ENCODE data around the gene CHAF1A. TPM values are rescaled to one million over a fixed set of nuclear protein-coding genes. Genes with fewer than 3 reads are reported as not detected.

The CHAF1A gene
- total and polyA plus RNA-seq, 2 of the 4 experiments (the other 2 are of a cell fraction): 12.4 to 22.9 TPM

GRCh38 chr19:4414144-4414799 is 11.8 kb downstream of the CHAF1A start:
- Histone ChIP-seq H3K14ac (replicated peaks; ENCODE audit: low read depth, low read length) (peak overlapping the region; percentile 54; the same call in 1 of the 2 replicates), H2AK5ac (ENCODE audit: low read depth, low read length) (no peak overlapping the region), H3K79me1 (ENCODE audit: low read depth in 1 of 2, low read length in 2 of 2) (peaks cover 25 to 54% of the 10 kb centered on the region in 2 experiments), H3K23ac (ENCODE audit: low read depth, low read length) (peak overlapping the region; percentile 70), H3K36me3 (ENCODE audit: control insufficient read depth, insufficient read depth, low read length) (peaks cover 4% of the 10 kb centered on the region), H2BK5ac (ENCODE audit: low read depth, low read length, poor library complexity, severe bottlenecking) (peak overlapping the region; percentile 37), H2BK20ac (ENCODE audit: low read depth, low read length) (peak overlapping the region; percentile 80), H3K27ac (ENCODE audit: insufficient read depth, low read length) (peak overlapping the region; percentile 57; the same call in 1 of the 2 replicates), H2BK120ac (ENCODE audit: low read depth, low read length) (peak overlapping the region; percentile 34; the same call in 1 of the 2 replicates), H2AFZ (replicated peaks; ENCODE audit: low read length, poor library complexity) (peak overlapping the region; percentile 18), H3K9ac (ENCODE audit: low read depth, low read length) (no peak overlapping the region), H4K5ac (ENCODE audit: low read depth, low read length) (no peak overlapping the region), H3K9me3 (ENCODE audit: control insufficient read depth, insufficient read depth, low read length) (no peaks in the 10 kb centered on the region), H3K4me1 (ENCODE audit: control insufficient read depth, insufficient read depth, low read length) (peaks cover 7% of the 10 kb centered on the region), H4K8ac (ENCODE audit: low read depth in 2 of 2, low read length in 2 of 2) (peak overlapping the region in 1 of 2 experiments; percentile 56; a peak in 1 of 4 replicates), H3K56ac (ENCODE audit: extremely low read depth, insufficient read depth, low read length) (no peak overlapping the region), H3K4me3 (ENCODE audit: insufficient read depth, low read depth, low read length) (no peak overlapping the region), H3K4ac (ENCODE audit: low read depth, low read length) (peak overlapping the region; percentile 71), H3K4me2 (ENCODE audit: low read depth, low read length) (peak overlapping the region; percentile 60), H2BK15ac (ENCODE audit: low read depth, low read length) (0 out of 3 replicates have a peak overlapping the region, but pooled peaks have one; percentile 41), H2AK9ac (replicated peaks; ENCODE audit: low read depth, low read length, poor library complexity) (peak overlapping the region; percentile 35), H4K20me1 (ENCODE audit: insufficient read depth, low read length) (peaks cover 26% of the 10 kb centered on the region), H4K91ac (ENCODE audit: insufficient read depth, low read depth, low read length) (peak overlapping the region; percentile 22; the same call in 1 of the 2 replicates), H3K27me3 (ENCODE audit: control insufficient read depth, insufficient read depth, low read length) (no peaks in the 10 kb centered on the region), H3K18ac (ENCODE audit: low read depth, low read length) (0 out of 2 replicates have a peak overlapping the region, but pooled peaks have one; percentile 8), H3K9me1 (ENCODE audit: insufficient read depth, low read length) (peaks cover 8% of the 10 kb centered on the region; the same call in 1 of the 2 replicates)
- in situ Hi-C loops (cut with MboI; ENCODE audit: low sequenced_read_pairs) (no loop called here), intact Hi-C loops (cut with micrococcal nuclease) (no loop called here), dilution Hi-C loops (cut with HindIII; ENCODE audit: low sequenced_read_pairs, unreplicated experiment) (no loop called here)
- ChIA-PET CTCF (interaction anchor here (0.6 to 1.8 kb wide), 2 partner anchors 14 to 28 kb away, joined by 4 to 10 read pairs; partner anchors contain the start of gene SH3GL1), POLR2A (ENCODE audit: unreplicated experiment) (no interaction called here)
- DNase-seq (peak; percentile 55), ATAC-seq (ENCODE audit: low read depth) (no peak; the same call in 1 of the 2 replicates)
- TF ChIP-seq FOS (IDR thresholded peaks at IDR 0.05; ENCODE audit: low read depth, low read length): peak; percentile 58; the same call in 1 of the 2 replicates
- peak; percentile 82 for TF ChIP-seq CEBPB (IDR thresholded peaks at IDR 0.05; ENCODE audit: low read depth, low read length)
- TF ChIP-seq MAZ (IDR thresholded peaks at IDR 0.05; ENCODE audit: borderline replicate concordance, low read depth, low read length): no peak
- 100% methylated on average over 1 of the region's 7 CpGs; no CpG with 5 or more reads in 1 of the 2 experiments for WGBS, 2 experiments (ENCODE audit: extremely low coverage in 2 of 2, insufficient read length in 1 of 2)
- BruUV-seq (replicated peaks): no TSS peak
